B cell (primary cell): ENCODE data around the gene SLC25A21.

Experiments
- CTCF ChIP-seq: fragments of 200-600 bp; IDR thresholded peaks from one replicate; pipeline ENCODE4 v1.8.0; 2022; ENCODE audit warnings: antibody characterized with exemption, mild to moderate bottlenecking
- EZH2 ChIP-seq: IDR thresholded peaks from 2 replicates; pipeline ENCODE4 v1.6.1; 2012; ENCODE audit warnings: borderline replicate concordance, low read depth, mild to moderate bottlenecking, moderate library complexity, low read length; ENCODE audit not compliant: insufficient read depth, poor library complexity, severe bottlenecking

- TF ChIP-seq EZH2, result no peak
- peak; percentile 16 for TF ChIP-seq CTCF
These were observed 516.3 kb downstream of the SLC25A21 start for GRCh38 chr14:36655963-36656686.
